SK-N-SH (cell line): ENCODE data around the gene FGD3.

Source experiments
- CTCF ChIP-seq: fragments of 200-600 bp; sonication (generic); IDR thresholded peaks from 2 replicates; pipeline ENCODE4 v1.6.1; 2017; ENCODE audit warnings: antibody characterized with exemption, mild to moderate bottlenecking, moderate library complexity
- JUND ChIP-seq: IDR thresholded peaks from 2 replicates; pipeline ENCODE4 v1.4.0; 2012
- MAX ChIP-seq: IDR thresholded peaks from 2 replicates; pipeline ENCODE4 v1.4.0; 2012; ENCODE audit warnings: low read depth
- MXI1 ChIP-seq: IDR thresholded peaks from 2 replicates; pipeline ENCODE4 v1.6.1; 2012; ENCODE audit warnings: mild to moderate bottlenecking, low read depth, low read length, improper control_type of control experiment
- NFIC ChIP-seq: IDR thresholded peaks from 2 replicates; pipeline ENCODE4 v1.4.0; 2012; ENCODE audit warnings: borderline replicate concordance
- REST ChIP-seq: IDR thresholded peaks from 2 replicates; pipeline ENCODE4 v1.6.1; 2012; ENCODE audit warnings: mild to moderate bottlenecking, low read depth, low read length, moderate library complexity

GRCh38 chr9:92980085-92980745 is 32.9 kb downstream of the FGD3 start:
- TF ChIP-seq CTCF (no peak), REST (no peak), NFIC (no peak), JUND (no peak), MAX (no peak), MXI1 (no peak)
